ENCODE results near the gene DCBLD2. TPM values are rescaled to one million over a fixed set of nuclear protein-coding genes. Genes with fewer than 3 reads are reported as not detected.

Gene DCBLD2
- total RNA-seq, 6 donors from 2014 or later: 20.4 to 42.8 (median 27.8) TPM

- DNase-seq: no peak
- Histone ChIP-seq H3K27ac (no peak overlapping the region), H3K27me3 (no peaks in the 10 kb centered on the region), H3K9me3 (no peaks in the 10 kb centered on the region), H3K4me1 (no peaks in the 10 kb centered on the region), H3K36me3 (peaks cover 0 to 10% (median 2%) of the 10 kb centered on the region in 4 donors), H3K4me3 (no peak overlapping the region)
- ATAC-seq (ENCODE audit: low FRiP score in 2 of 2): no peak
- 67 to 68% methylated on average over 3 of the region's 3 CpGs for WGBS, 2 donors
- no peak for TF ChIP-seq EP300 (IDR thresholded peaks at IDR 0.05)
- no peak for TF ChIP-seq CTCF (IDR thresholded peaks at IDR 0.05)
- no peak for TF ChIP-seq POLR2A (IDR thresholded peaks at IDR 0.05)
- no peak for TF ChIP-seq POLR2AphosphoS5 (IDR thresholded peaks at IDR 0.05)
Observed at GRCh38 chr3:98799479-98799878, 102.0 kb downstream of the DCBLD2 start.

- 88 to 93% methylated on average over 4 of the region's 4 CpGs for WGBS, 2 donors
- no peak for ATAC-seq (ENCODE audit: low FRiP score in 2 of 2)
Observed at GRCh38 chr3:98798820-98799219, 102.7 kb downstream of the DCBLD2 start.

GRCh38 chr3:98797905-98798304, 103.6 kb downstream of the DCBLD2 start:
- Histone ChIP-seq H3K27ac (no peak overlapping the region), H3K4me3 (no peak overlapping the region), H3K4me1 (no peaks in the 10 kb centered on the region), H3K27me3 (no peaks in the 10 kb centered on the region), H3K9me3 (no peaks in the 10 kb centered on the region), H3K36me3 (peaks cover 0 to 10% (median 2%) of the 10 kb centered on the region in 4 donors)
- DNase-seq (no peak), ATAC-seq (ENCODE audit: low FRiP score in 2 of 2) (no peak)
- 86 to 89% methylated on average over 4 of the region's 4 CpGs for WGBS, 2 donors
- TF ChIP-seq EP300 (IDR thresholded peaks at IDR 0.05) (no peak), POLR2AphosphoS5 (IDR thresholded peaks at IDR 0.05) (no peak), CTCF (IDR thresholded peaks at IDR 0.05) (no peak), POLR2A (IDR thresholded peaks at IDR 0.05) (no peak)

More at GRCh38 chr3:98798820-98799219, 102.7 kb downstream of the DCBLD2 start:
- no peak for DNase-seq
- Histone ChIP-seq H3K4me3 (no peak overlapping the region), H3K9me3 (no peaks in the 10 kb centered on the region), H3K27ac (no peak overlapping the region), H3K27me3 (no peaks in the 10 kb centered on the region), H3K36me3 (peaks cover 0 to 10% (median 2%) of the 10 kb centered on the region in 4 donors), H3K4me1 (no peaks in the 10 kb centered on the region)
- TF ChIP-seq POLR2AphosphoS5 (IDR thresholded peaks at IDR 0.05): no peak
- no peak for TF ChIP-seq CTCF (IDR thresholded peaks at IDR 0.05)
- TF ChIP-seq EP300 (IDR thresholded peaks at IDR 0.05): no peak
- TF ChIP-seq POLR2A (IDR thresholded peaks at IDR 0.05): no peak

DNA sequence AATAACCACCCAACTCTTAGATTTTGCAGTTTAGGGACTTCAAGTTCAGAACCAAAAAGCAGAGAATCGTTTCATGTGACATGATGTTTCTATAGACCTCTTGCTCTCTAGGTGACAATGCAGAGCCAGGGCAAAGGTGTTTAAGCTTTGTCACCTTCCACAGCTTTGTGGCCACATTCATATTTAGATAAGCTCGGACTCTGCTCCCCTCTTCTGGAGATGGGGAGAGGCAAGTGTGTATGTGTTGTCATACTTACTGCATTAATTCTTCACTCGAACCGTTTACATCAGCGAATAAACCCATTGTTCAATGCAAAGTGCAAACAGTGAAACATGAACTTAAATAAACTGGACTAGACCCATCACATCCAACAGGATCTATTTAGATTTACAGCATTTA, 105.2 kb downstream of the DCBLD2 start:
- no peak for TF ChIP-seq POLR2AphosphoS5 (IDR thresholded peaks at IDR 0.05)
- no peak for TF ChIP-seq CTCF (IDR thresholded peaks at IDR 0.05)
- no peak for TF ChIP-seq EP300 (IDR thresholded peaks at IDR 0.05)
- Histone ChIP-seq H3K36me3 (peaks cover 0 to 10% (median 2%) of the 10 kb centered on the region in 4 donors), H3K27ac (no peak overlapping the region), H3K9me3 (no peaks in the 10 kb centered on the region), H3K27me3 (no peaks in the 10 kb centered on the region), H3K4me1 (no peaks in the 10 kb centered on the region), H3K4me3 (no peak overlapping the region)
- WGBS, 2 donors: 71 to 80% methylated on average over 5 of the region's 5 CpGs
- ATAC-seq (ENCODE audit: low FRiP score in 2 of 2) (no peak), DNase-seq (no peak)

- Histone ChIP-seq H3K36me3 (peaks cover 0 to 4% (median 0%) of the 10 kb centered on the region in 4 donors), H3K4me1 (no peaks in the 10 kb centered on the region), H3K9me3 (no peaks in the 10 kb centered on the region), H3K27me3 (no peaks in the 10 kb centered on the region), H3K4me3 (no peak overlapping the region), H3K27ac (no peak overlapping the region)
- no peak for ATAC-seq (ENCODE audit: low FRiP score in 2 of 2)
- no peak for DNase-seq
- 64 to 71% methylated on average over 3 of the region's 3 CpGs for WGBS, 2 donors
- TF ChIP-seq EP300 (IDR thresholded peaks at IDR 0.05) (no peak), CTCF (IDR thresholded peaks at IDR 0.05) (no peak), POLR2AphosphoS5 (IDR thresholded peaks at IDR 0.05) (no peak), POLR2A (IDR thresholded peaks at IDR 0.05) (no peak)
Observed at GRCh38 chr3:98793971-98794370, 107.5 kb downstream of the DCBLD2 start.

Measured in upper lobe of left lung (tissue), 6 donors.